BE2C (cell line): ENCODE data around the gene RNASET2.

Source experiments
- DNase-seq: peaks from one replicate; pipeline ENCODE4 v3.0.0-alpha.2; 2020
- H3K27me3 ChIP-seq: fragments of 250-450 bp; sonication (Bioruptor Pico); 2 replicates; pipeline ENCODE4 v1.5.1; 2020; ENCODE audit warnings: mild to moderate bottlenecking
- H3K36me3 ChIP-seq: fragments of 250-450 bp; sonication (Bioruptor Pico); 2 replicates; pipeline ENCODE4 v1.5.1; 2020; ENCODE audit warnings: mild to moderate bottlenecking
- H3K4me1 ChIP-seq: fragments of 250-450 bp; sonication (Bioruptor Pico); 2 replicates; pipeline ENCODE4 v1.5.1; 2020
- H3K4me3 ChIP-seq: 2 replicates; pipeline ENCODE4 v1.5.1; 2011; ENCODE audit warnings: low read depth, low read length
- H3K9me3 ChIP-seq: fragments of 250-450 bp; sonication (Bioruptor Pico); 2 replicates; pipeline ENCODE4 v1.5.1; 2020
- CTCF ChIP-seq: IDR thresholded peaks from 2 replicates; pipeline ENCODE4 v1.5.1; 2012; ENCODE audit warnings: mild to moderate bottlenecking, low read depth, low read length

Gene RNASET2

GRCh38 chr6:166971271-166971670 is 14.9 kb upstream of the RNASET2 start:
- Histone ChIP-seq H3K27me3 (no peaks in the 10 kb centered on the region), H3K4me1 (0 out of 2 replicates have a peak, but pooled peaks cover 3% of the 10 kb centered on the region), H3K9me3 (no peaks in the 10 kb centered on the region), H3K4me3 (no peak overlapping the region), H3K36me3 (no peaks in the 10 kb centered on the region)
- DNase-seq: no peak
- TF ChIP-seq CTCF: no peak

DNA sequence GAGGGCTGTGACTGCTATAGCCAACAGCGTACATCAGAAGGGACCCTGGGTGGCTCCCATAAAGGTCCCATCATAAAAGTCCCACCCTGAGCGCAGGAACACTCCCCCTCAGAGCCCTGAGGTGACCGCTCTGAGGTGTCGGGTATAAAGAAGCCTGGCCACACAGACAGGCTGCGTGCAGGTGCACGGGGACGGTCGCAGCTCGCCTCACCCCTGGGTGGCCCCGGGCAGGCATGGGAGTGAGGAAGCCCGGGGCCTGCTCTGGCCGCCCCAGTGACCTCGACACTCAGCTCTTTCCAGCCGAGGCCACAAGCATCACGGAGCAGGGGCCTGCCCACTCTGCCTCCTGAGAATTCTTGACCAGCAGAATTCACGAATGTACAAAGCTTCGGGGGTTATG is 14.4 kb upstream of the RNASET2 start:
- Histone ChIP-seq H3K36me3 (no peaks in the 10 kb centered on the region), H3K27me3 (no peaks in the 10 kb centered on the region), H3K4me1 (0 out of 2 replicates have a peak, but pooled peaks cover 3% of the 10 kb centered on the region), H3K4me3 (no peak overlapping the region), H3K9me3 (0 out of 2 replicates have a peak, but pooled peaks cover 4% of the 10 kb centered on the region)
- TF ChIP-seq CTCF: no peak
- DNase-seq: no peak

GRCh38 chr6:166970091-166970490 is 13.7 kb upstream of the RNASET2 start:
- TF ChIP-seq CTCF: no peak
- 0 out of 2 replicates have a peak, but pooled peaks cover 5% of the 10 kb centered on the region for H3K9me3 ChIP-seq
- no peak overlapping the region for H3K4me3 ChIP-seq
- H3K4me1 ChIP-seq: 0 out of 2 replicates have a peak, but pooled peaks cover 3% of the 10 kb centered on the region
- no peaks in the 10 kb centered on the region for H3K36me3 ChIP-seq
- DNase-seq: no peak
- no peaks in the 10 kb centered on the region for H3K27me3 ChIP-seq

- 0 out of 2 replicates have a peak, but pooled peaks cover 5% of the 10 kb centered on the region for H3K9me3 ChIP-seq
- TF ChIP-seq CTCF: no peak
- 0 out of 2 replicates have a peak, but pooled peaks cover 3% of the 10 kb centered on the region for H3K4me1 ChIP-seq
- no peak for DNase-seq
- no peaks in the 10 kb centered on the region for H3K36me3 ChIP-seq
- H3K27me3 ChIP-seq: no peaks in the 10 kb centered on the region
- H3K4me3 ChIP-seq: no peak overlapping the region
These were observed 13.1 kb upstream of the RNASET2 start for GRCh38 chr6:166969390-166970002.

- Histone ChIP-seq H3K36me3 (no peaks in the 10 kb centered on the region), H3K27me3 (no peaks in the 10 kb centered on the region), H3K4me1 (0 out of 2 replicates have a peak, but pooled peaks cover 3% of the 10 kb centered on the region), H3K4me3 (no peak overlapping the region), H3K9me3 (0 out of 2 replicates have a peak, but pooled peaks cover 5% of the 10 kb centered on the region)
- no peak for TF ChIP-seq CTCF
- DNase-seq: no peak
These were observed 9.9 kb upstream of the RNASET2 start for GRCh38 chr6:166966268-166966667.

GRCh38 chr6:166960609-166960978 is 4.2 kb upstream of the RNASET2 start:
- TF ChIP-seq CTCF: no peak
- Histone ChIP-seq H3K9me3 (no peaks in the 10 kb centered on the region), H3K4me3 (no peak overlapping the region), H3K36me3 (no peaks in the 10 kb centered on the region), H3K27me3 (no peaks in the 10 kb centered on the region), H3K4me1 (no peaks in the 10 kb centered on the region)
- no peak for DNase-seq
